GM19463 (cell line): ENCODE measurements around the gene CATSPERZ.

Source experiments
- ATAC-seq: cut with Tn5 transposase; IDR thresholded peaks from one replicate; pipeline ENCODE4 v1.9.1; 2021; ENCODE audit warnings: mild to moderate bottlenecking, moderate library complexity; ENCODE audit not compliant: unreplicated experiment

The CATSPERZ gene

DNA sequence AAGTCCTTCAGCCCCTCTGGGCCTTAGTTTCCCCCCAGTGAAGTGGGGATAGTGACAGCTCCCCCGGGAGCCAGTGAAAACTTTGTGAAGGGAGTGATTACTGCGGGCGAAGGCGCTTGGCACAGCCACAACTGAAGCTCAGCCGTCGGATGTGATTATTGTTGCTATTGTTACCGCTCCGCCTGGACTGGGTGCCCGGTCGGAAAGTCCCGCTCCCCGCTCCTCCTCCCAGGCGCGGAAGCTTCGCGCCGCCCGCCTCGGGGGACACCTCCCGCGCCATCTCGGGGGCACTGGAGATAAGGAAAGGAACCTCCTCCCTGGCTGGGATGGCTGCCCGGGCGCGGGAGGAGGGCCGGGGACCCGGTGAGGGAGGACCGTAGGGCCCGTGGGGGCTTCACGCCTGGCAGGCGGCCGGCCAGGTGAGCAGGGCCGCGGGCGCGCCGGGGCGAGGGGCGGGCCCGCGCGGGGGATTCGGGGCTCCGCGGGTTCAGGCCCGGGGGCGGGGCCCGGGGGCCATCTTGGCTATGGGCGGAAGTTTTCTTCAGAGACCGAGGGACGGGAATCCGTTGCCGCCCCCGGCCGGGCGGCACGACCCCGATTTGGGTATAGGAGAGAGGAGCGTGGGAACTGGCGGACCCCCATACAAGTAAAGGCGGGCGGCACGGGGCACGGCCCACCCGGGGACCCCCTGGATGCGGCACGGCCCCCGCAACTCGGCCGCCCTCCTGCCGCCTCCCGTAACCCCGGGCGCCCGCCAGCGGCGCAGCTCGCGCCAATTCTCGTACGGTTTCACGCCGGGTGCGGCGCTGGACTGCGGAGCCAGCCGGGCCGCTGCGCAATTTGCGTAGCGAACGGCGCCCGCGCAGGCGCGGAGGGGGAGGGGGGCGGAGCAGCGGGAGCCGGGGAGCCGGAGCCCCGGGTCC, 14.9 kb upstream of the CATSPERZ start, which contains the start of gene GPR137:
Gene GPR137, plus strand, starts transcription at position 887 of the 923 bp plus-strand sequence. CDS start 677 bp downstream, outside the sequence.
- peak; percentile 53 for ATAC-seq

GRCh38 chr11:64285885-64286800, 14.0 kb upstream of the CATSPERZ start:
- no peak for ATAC-seq

GRCh38 chr11:64286801-64287159, 13.4 kb upstream of the CATSPERZ start:
- no peak for ATAC-seq

DNA sequence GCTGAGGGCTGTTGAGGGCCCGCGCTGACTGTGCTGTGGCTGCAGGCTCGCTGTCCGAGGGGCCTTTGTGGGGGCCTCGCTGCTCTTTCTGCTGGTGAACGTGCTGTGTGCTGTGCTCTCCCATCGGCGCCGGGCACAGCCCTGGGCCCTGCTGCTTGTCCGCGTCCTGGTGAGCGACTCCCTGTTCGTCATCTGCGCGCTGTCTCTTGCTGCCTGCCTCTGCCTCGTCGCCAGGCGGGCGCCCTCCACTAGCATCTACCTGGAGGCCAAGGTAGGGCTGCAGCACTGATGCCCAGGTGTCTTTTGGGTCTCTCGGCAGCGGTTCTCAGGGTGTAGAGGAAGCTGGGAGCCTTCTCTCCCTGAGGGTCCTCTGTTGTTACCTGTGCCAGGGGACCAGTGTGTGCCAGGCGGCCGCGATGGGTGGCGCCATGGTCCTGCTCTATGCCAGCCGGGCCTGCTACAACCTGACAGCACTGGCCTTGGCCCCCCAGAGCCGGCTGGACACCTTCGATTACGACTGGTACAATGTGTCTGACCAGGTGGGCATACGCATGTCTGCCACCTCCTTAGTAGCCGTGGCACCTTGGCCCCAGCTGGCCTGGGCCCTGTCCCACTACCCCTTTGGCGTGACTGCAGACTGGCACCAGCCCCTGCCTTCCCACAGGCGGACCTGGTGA, 12.3 kb upstream of the CATSPERZ start:
- no peak for ATAC-seq

DNA sequence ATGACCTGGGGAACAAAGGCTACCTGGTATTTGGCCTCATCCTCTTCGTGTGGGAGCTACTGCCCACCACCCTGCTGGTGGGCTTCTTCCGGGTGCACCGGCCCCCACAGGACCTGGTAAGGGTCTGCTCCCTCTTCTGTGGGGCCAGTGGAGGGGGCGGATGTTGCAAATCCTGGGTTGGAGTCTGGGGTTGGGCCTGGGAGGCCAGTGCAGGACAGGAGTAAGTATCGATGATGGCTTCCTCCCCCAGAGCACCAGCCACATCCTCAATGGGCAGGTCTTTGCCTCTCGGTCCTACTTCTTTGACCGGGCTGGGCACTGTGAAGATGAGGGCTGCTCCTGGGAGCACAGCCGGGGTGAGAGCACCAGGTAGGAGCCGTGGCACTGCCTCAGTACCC, 11.8 kb upstream of the CATSPERZ start:
- no peak for ATAC-seq

GRCh38 chr11:64289002-64289564, 11.1 kb upstream of the CATSPERZ start:
- no peak for ATAC-seq

DNA sequence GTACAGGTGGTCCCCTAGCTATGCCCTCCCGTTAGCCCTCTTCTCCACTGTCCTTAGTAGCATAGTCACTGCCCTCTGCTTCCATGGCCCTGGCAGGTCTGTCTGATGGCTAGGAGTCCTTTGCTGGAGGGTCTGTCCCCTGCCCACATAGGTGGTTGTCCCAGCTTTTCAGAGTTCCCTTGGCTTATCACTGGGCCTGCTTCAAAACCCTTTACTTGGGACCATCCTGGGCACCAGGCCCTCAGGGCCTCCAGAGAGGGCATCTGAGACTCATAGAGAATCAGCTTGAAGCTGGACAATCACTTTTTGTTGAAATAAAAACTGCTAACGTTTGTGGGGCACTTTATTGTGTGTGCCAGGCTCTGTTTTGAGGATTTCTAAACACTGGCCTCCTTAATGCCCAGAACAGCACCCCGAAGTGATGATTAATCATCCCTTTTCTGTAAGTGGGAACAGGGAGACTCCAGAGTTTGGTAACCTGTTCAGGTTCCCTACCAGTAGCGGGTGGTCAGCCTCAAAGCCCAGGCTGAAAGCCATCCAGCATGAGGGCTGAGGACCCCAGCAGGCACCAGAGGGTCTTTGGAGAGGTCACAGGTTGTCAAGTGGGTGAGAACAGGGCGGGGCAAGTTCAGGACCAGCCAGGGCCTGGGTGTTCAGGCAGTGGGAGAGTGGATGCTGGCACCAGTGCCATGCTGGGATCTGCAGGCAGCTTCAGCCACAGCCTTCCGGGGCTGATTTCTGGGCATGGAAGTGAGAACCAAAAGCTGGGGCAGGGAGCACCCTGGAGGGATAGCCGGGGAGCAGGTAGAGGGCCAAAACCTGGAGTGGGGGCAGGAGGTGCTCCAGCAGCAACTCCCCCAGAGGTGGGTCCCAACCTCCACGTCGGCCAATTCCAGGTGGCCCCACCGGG, 9.6 kb upstream of the CATSPERZ start:
- ATAC-seq = no peak

DNA sequence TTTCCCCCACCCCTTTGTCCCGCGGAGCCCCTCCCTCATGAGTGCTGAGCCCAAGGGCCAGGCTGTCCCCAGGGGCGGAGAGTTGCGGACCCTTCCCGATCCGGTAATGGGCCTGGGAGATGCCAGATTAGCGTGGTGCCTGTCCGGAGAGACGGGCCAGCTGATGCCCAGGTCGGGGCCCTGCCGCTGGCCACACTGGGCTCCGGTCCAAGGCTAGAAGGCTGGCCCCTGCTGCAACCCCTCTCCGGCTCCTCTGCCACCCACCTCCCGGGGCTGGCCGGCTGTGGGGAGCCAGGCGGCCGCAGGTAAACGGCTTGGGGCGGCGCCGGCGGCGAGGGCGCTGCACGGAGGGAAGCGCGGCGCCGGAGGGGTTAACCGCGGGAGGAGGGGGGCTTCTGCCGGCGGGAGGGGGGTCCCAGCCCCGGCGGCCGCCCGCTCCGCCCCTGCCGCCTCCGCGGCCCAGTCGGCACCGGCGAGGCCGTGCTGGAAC, 8.9 kb upstream of the CATSPERZ start, which contains the start of gene KCNK4:
Gene KCNK4, plus strand, starts transcription at position 41 of the 490 bp plus-strand sequence. CDS start 1,717 bp downstream, outside the sequence.
- no peak for ATAC-seq

DNA sequence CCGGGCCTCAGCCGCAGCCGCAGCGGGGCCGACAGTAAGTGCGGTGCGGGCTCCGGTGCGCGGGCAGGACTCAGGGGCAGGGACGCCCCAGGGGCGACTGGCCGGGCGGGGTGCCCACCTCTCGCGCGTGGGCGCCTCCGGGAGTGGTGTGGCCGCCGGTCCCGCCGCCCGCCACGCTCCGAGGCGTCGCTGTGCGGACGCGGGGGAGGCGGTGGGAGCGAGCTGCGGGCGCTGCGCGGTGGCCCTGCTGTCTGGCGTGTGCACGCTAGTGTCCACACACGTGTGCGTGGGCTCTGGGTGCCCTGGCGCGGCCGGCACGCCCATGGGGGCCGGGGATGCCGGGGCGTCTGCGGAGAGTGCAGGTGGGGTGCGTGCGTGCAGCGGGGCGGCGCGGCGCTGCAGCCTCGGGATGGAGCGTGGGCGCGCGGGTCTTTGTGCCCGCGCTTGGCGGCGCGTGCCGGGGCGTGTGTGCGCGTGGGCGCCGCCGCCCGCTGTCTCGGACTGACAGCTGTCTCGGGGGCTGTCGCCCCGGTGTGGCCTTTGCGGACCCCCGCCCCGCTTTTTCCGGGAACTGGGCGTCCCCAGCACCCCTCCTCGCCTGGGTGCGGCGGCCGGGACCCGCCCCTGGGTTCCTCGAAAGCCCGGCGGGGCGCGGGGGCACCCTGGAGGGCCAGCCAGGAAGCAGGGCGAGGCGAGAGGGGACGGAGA, 8.3 kb upstream of the CATSPERZ start:
- no peak for ATAC-seq

GRCh38 chr11:64292460-64293254, 7.5 kb upstream of the CATSPERZ start:
- ATAC-seq = no peak

DNA sequence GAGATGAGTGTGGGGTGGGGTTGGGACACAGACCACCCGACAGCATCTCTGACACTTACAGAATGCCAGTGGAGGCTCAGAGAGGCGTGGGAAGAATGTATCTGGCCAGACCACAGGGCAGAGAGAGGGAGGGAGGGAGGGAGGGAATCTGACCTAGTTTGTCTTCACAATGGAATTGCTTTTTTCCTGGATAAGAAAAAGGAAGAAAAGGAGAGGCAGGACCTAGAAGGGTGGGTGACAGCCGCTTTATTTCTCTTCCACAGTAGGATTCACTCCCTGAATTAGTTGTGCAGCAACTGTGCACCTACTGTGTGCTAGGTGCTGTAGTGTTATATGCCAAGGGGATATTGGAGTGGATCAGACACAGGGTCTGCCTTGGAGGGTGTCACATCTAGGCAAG, 5.4 kb upstream of the CATSPERZ start:
- ATAC-seq = no peak

- ATAC-seq = no peak
Observed at GRCh38 chr11:64295760-64296159, 4.4 kb upstream of the CATSPERZ start.

DNA sequence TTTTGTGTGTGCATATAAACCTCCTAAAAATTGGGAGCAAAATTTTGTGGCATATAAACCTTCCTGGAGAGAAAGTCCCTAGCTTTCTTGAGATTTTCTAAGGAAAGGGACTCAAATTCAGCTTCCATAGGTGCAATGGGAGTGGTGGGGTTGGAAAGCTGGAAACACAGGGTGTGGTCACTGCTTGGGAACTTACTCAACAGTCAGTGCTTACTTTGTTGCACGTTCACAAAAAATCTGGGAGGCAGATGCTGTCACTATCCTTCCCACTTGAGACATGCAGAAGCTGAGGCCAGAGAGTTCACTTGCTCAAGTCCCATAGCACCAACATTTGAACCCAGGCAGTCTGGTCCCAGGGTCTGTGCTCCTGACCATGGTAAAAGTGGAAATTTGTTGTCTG, 3.9 kb upstream of the CATSPERZ start:
- ATAC-seq = no peak

GRCh38 chr11:64296830-64297698, 3.1 kb upstream of the CATSPERZ start:
- ATAC-seq = no peak

DNA sequence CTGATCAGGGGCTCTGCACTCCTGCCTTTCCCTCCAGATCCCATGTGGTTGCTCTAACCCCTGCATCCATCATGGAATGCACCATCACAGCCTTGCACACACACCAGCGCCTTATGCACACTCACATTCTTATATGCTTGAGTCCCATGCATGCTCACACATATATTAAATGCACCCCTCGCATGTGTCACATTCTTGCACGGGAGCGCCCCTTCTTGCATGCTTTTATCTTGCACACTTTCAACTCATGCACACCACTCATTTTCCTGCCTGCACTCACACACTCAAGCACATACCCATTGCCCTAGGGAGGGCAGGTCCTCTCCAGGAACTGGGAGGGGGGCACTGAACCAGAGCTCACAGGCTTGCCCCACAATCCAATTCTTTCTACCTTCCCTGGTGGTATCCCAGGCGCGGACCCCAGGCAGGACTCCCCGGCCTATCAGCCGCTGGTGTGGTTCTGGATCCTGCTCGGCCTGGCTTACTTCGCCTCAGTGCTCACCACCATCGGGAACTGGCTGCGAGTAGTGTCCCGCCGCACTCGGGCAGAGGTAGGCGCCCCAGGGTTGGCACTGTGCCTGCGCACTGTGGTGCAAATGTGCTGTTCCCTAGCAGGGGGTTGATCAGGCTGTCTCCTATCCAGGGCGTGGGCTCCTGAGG, 2.3 kb upstream of the CATSPERZ start:
- ATAC-seq = no peak
